ENCODE measurements around the gene DDX52.

- no peak for TF ChIP-seq CTCF (conservative IDR thresholded peaks at IDR 0.05; ENCODE audit: low read depth, low read length)
- no peak for TF ChIP-seq EZH2 (IDR thresholded peaks at IDR 0.05; ENCODE audit: borderline replicate concordance, low read depth, low read length, poor library complexity, severe bottlenecking)
Observed at GRCh38 chr17:37689317-37689716, 46.1 kb upstream of the DDX52 start.
